Effector memory CD8-positive, alpha-beta T cell (primary cell): ENCODE results near the gene ST7.
"Not testable (repeated sequence)": the region's sequence is repeated elsewhere in the genome, so short reads cannot be mapped to it uniquely, and the experiment has no call there.

Source experiments
- ATAC-seq: fragments of 150-1000 bp; cut with Tn5 transposase; replicated peaks from 2 replicates; pipeline ENCODE4 v1.10.0; 2021; ENCODE audit warnings: mild to moderate bottlenecking, moderate library complexity
- DNase-seq, 3 experiments: peaks; one replicate each; pipeline ENCODE4 v3.0.0; 2021
- H3K27ac Mint-ChIP-seq, 2 donors: one replicate each; pipeline ENCODE4 v1.8.0; 2022; ENCODE audit warnings: mild to moderate bottlenecking in 2 of 2, mixed read lengths in 2 of 2, moderate library complexity in 2 of 2
- H3K27me3 Mint-ChIP-seq, 2 donors: one replicate each; pipeline ENCODE4 v1.8.0; 2022; ENCODE audit warnings: mixed read lengths in 2 of 2
- H3K36me3 Mint-ChIP-seq: one replicate; pipeline ENCODE4 v1.8.0; 2022; ENCODE audit warnings: mild to moderate bottlenecking, moderate library complexity, mixed read lengths; ENCODE audit not compliant: insufficient read depth
- H3K4me1 Mint-ChIP-seq, 2 donors: one replicate each; pipeline ENCODE4 v1.8.0; 2022; ENCODE audit warnings: low read depth in 2 of 2, mixed read lengths in 2 of 2
- H3K4me3 Mint-ChIP-seq, 2 donors: one replicate each; pipeline ENCODE4 v1.8.0; 2022; ENCODE audit warnings: mild to moderate bottlenecking in 2 of 2, mixed read lengths in 2 of 2, moderate library complexity in 2 of 2
- H3K9me3 Mint-ChIP-seq, 2 donors: one replicate each; pipeline ENCODE4 v1.8.0; 2022; ENCODE audit warnings: mixed read lengths in 2 of 2

The ST7 gene

GRCh38 chr7:117220836-117221235, 267.5 kb downstream of the ST7 start:
- H3K27ac Mint-ChIP-seq, result no peak overlapping the region
- no peaks in the 10 kb centered on the region for H3K36me3 Mint-ChIP-seq
- H3K4me3 Mint-ChIP-seq, result no peak overlapping the region
- H3K27me3 Mint-ChIP-seq, result no peaks in the 10 kb centered on the region
- peaks cover 0 to 2% of the 10 kb centered on the region in 2 donors for H3K4me1 Mint-ChIP-seq
- ATAC-seq (no peak), DNase-seq (no peak)
- no peaks in the 10 kb centered on the region for H3K9me3 Mint-ChIP-seq

- no peaks in the 10 kb centered on the region for H3K36me3 Mint-ChIP-seq
- ATAC-seq, result no peak
These were observed 272.2 kb downstream of the ST7 start for GRCh38 chr7:117225536-117225935.

GRCh38 chr7:117227091-117227490, 273.8 kb downstream of the ST7 start:
- Mint-ChIP-seq H3K27ac (no peak overlapping the region), H3K4me1 (no peaks in the 10 kb centered on the region), H3K4me3 (no peak overlapping the region), H3K27me3 (no peaks in the 10 kb centered on the region), H3K9me3 (peaks cover 0 to 5% of the 10 kb centered on the region in 2 donors), H3K36me3 (no peaks in the 10 kb centered on the region)
- ATAC-seq (no peak), DNase-seq (no peak)

More at GRCh38 chr7:117225536-117225935, 272.2 kb downstream of the ST7 start:
- no peaks in the 10 kb centered on the region for H3K9me3 Mint-ChIP-seq
- DNase-seq, result no peak
- H3K4me1 Mint-ChIP-seq, result no peaks in the 10 kb centered on the region
- H3K4me3 Mint-ChIP-seq, result no peak overlapping the region
- no peak overlapping the region for H3K27ac Mint-ChIP-seq
- H3K27me3 Mint-ChIP-seq, result no peaks in the 10 kb centered on the region

- H3K36me3 Mint-ChIP-seq, result no peaks in the 10 kb centered on the region
- H3K4me1 Mint-ChIP-seq, result no peaks in the 10 kb centered on the region
- ATAC-seq (no peak), DNase-seq (no peak)
- H3K9me3 Mint-ChIP-seq, result peaks cover 0 to 7% of the 10 kb centered on the region in 2 donors
- H3K27me3 Mint-ChIP-seq, result no peaks in the 10 kb centered on the region
- H3K4me3 Mint-ChIP-seq, result no peak overlapping the region
- H3K27ac Mint-ChIP-seq, result no peak overlapping the region
These were observed 276.0 kb downstream of the ST7 start for GRCh38 chr7:117229350-117229749.

GRCh38 chr7:117230276-117231046, 277.2 kb downstream of the ST7 start:
- peaks cover 0 to 3% of the 10 kb centered on the region in 2 donors for H3K27me3 Mint-ChIP-seq
- no peak overlapping the region for H3K27ac Mint-ChIP-seq
- H3K4me1 Mint-ChIP-seq, result no peaks in the 10 kb centered on the region
- H3K9me3 Mint-ChIP-seq, result peaks cover 0 to 7% of the 10 kb centered on the region in 2 donors
- DNase-seq (no peak), ATAC-seq (no peak)
- H3K4me3 Mint-ChIP-seq, result no peak overlapping the region
- H3K36me3 Mint-ChIP-seq, result no peaks in the 10 kb centered on the region

GRCh38 chr7:117231047-117231359, 277.7 kb downstream of the ST7 start:
- no peak for ATAC-seq
- peaks cover 0 to 7% of the 10 kb centered on the region in 2 donors for H3K9me3 Mint-ChIP-seq
- DNase-seq, result no peak
- H3K4me3 Mint-ChIP-seq, result no peak overlapping the region
- H3K27ac Mint-ChIP-seq, result no peak overlapping the region
- no peaks in the 10 kb centered on the region for H3K36me3 Mint-ChIP-seq
- peaks cover 0 to 8% of the 10 kb centered on the region in 2 donors for H3K27me3 Mint-ChIP-seq
- H3K4me1 Mint-ChIP-seq, result no peaks in the 10 kb centered on the region

GRCh38 chr7:117237646-117238045, 284.3 kb downstream of the ST7 start:
- Mint-ChIP-seq H3K27me3 (peaks cover 19 to 55% of the 10 kb centered on the region in 2 donors), H3K4me1 (no peaks in the 10 kb centered on the region), H3K4me3 (no peak overlapping the region), H3K9me3 (no peaks in the 10 kb centered on the region), H3K36me3 (no peaks in the 10 kb centered on the region), H3K27ac (no peak overlapping the region)
- DNase-seq (no peak), ATAC-seq (no peak)

GRCh38 chr7:117238472-117238871, 285.2 kb downstream of the ST7 start:
- Mint-ChIP-seq H3K4me3 (no peak overlapping the region), H3K36me3 (peaks cover 1% of the 10 kb centered on the region), H3K27ac (no peak overlapping the region), H3K9me3 (no peaks in the 10 kb centered on the region), H3K27me3 (peaks cover 27 to 63% of the 10 kb centered on the region in 2 donors), H3K4me1 (no peaks in the 10 kb centered on the region)
- ATAC-seq, result no peak
- DNase-seq, result no peak

- Mint-ChIP-seq H3K27me3 (peaks cover 30 to 67% of the 10 kb centered on the region in 2 donors), H3K9me3 (no peaks in the 10 kb centered on the region), H3K4me3 (no peak overlapping the region), H3K4me1 (no peaks in the 10 kb centered on the region), H3K36me3 (peaks cover 4% of the 10 kb centered on the region), H3K27ac (no peak overlapping the region)
- DNase-seq, result no peak
- ATAC-seq, result no peak
These were observed 285.6 kb downstream of the ST7 start for GRCh38 chr7:117238937-117239336.

- Mint-ChIP-seq H3K27ac (no peak overlapping the region), H3K9me3 (no peaks in the 10 kb centered on the region), H3K27me3 (peaks cover 35 to 58% of the 10 kb centered on the region in 2 donors), H3K36me3 (peaks cover 4% of the 10 kb centered on the region), H3K4me1 (no peaks in the 10 kb centered on the region), H3K4me3 (no peak overlapping the region)
- DNase-seq (no peak), ATAC-seq (no peak)
These were observed 287.8 kb downstream of the ST7 start for GRCh38 chr7:117241088-117241487.

- no peaks in the 10 kb centered on the region for H3K9me3 Mint-ChIP-seq
- DNase-seq (no peak), ATAC-seq (no peak)
- peaks cover 4% of the 10 kb centered on the region for H3K36me3 Mint-ChIP-seq
- peaks cover 35 to 52% of the 10 kb centered on the region in 2 donors for H3K27me3 Mint-ChIP-seq
- H3K4me3 Mint-ChIP-seq, result no peak overlapping the region
- H3K4me1 Mint-ChIP-seq, result no peaks in the 10 kb centered on the region
- H3K27ac Mint-ChIP-seq, result no peak overlapping the region
These were observed 290.1 kb downstream of the ST7 start for GRCh38 chr7:117243390-117243789.

- not testable (repeated sequence) for DNase-seq, H3K9me3 Mint-ChIP-seq, H3K4me1 Mint-ChIP-seq, H3K4me3 Mint-ChIP-seq, H3K27ac Mint-ChIP-seq, ATAC-seq, H3K36me3 Mint-ChIP-seq
- peaks cover 21 to 33% of the 10 kb centered on the region in 2 donors for H3K27me3 Mint-ChIP-seq
These were observed 292.4 kb downstream of the ST7 start for GRCh38 chr7:117245703-117246102.

- Mint-ChIP-seq H3K27ac (no peak overlapping the region), H3K4me3 (no peak overlapping the region), H3K9me3 (peaks cover 0 to 3% of the 10 kb centered on the region in 2 donors), H3K36me3 (peaks cover 4% of the 10 kb centered on the region), H3K27me3 (peaks cover 25 to 32% of the 10 kb centered on the region in 2 donors), H3K4me1 (no peaks in the 10 kb centered on the region)
- no peak for ATAC-seq
- DNase-seq, result no peak
These were observed 294.5 kb downstream of the ST7 start for GRCh38 chr7:117247809-117248208.

GRCh38 chr7:117248829-117249228, 295.5 kb downstream of the ST7 start:
- H3K27ac Mint-ChIP-seq, result no peak overlapping the region
- no peaks in the 10 kb centered on the region for H3K36me3 Mint-ChIP-seq
- H3K27me3 Mint-ChIP-seq, result peaks cover 21 to 31% of the 10 kb centered on the region in 2 donors
- no peak for ATAC-seq
- H3K4me3 Mint-ChIP-seq, result no peak overlapping the region
- no peak for DNase-seq
- H3K9me3 Mint-ChIP-seq, result peaks cover 0 to 3% of the 10 kb centered on the region in 2 donors
- no peaks in the 10 kb centered on the region for H3K4me1 Mint-ChIP-seq
